ENCODE measurements around the gene IFT80.

GRCh38 chr3:160220038-160220437, 179.0 kb downstream of the IFT80 start:
- TF ChIP-seq POLR2A (IDR thresholded peaks at IDR 0.05; ENCODE audit: low read depth, low read length) = no peak
- TF ChIP-seq POLR2AphosphoS5 (IDR thresholded peaks at IDR 0.05; ENCODE audit: low read depth, low read length) = no peak
- no peak for TF ChIP-seq TAF1 (IDR thresholded peaks at IDR 0.05; ENCODE audit: borderline replicate concordance, low read depth, low read length)

Measured in GM12892 (cell line).